ENCODE results near the gene CCDC38.

- TF ChIP-seq CTCF (IDR thresholded peaks at IDR 0.05; ENCODE audit: poor library complexity, severe bottlenecking) (no peak), SMC3 (conservative IDR thresholded peaks at IDR 0.05; ENCODE audit: poor library complexity) (no peak), POLR2AphosphoS5 (IDR thresholded peaks at IDR 0.05) (no peak), EP300 (conservative IDR thresholded peaks at IDR 0.05; ENCODE audit: poor library complexity, severe bottlenecking) (no peak)
Observed at GRCh38 chr12:95890958-95891357, 51.5 kb downstream of the CCDC38 start.

All from neural cell (in vitro differentiated cells).